AG04450 (cell line): Measurements from ENCODE around the gene PPFIA1. TPM values are rescaled to one million over a fixed set of nuclear protein-coding genes. Genes with fewer than 3 reads are reported as not detected.

Experiments used
- CTCF ChIA-PET: fragments of 300-600, 350-600 bp; formaldehyde crosslinking; extraction: SDS; loops from one replicate; lab custom pipeline; 2022; ENCODE audit warnings: antibody characterized with exemption, inconsistent platforms; lab: Charles Lee
- POLR2A ChIA-PET: fragments of 350-600 bp; formaldehyde crosslinking; extraction: SDS; loops from one replicate; lab custom pipeline; 2021; ENCODE audit warnings: antibody characterized with exemption, inconsistent platforms; lab: Yijun Ruan, JAX
- DNase-seq: peaks from one replicate; pipeline ENCODE4 v3.0.0-alpha.2; 2011; ENCODE audit warnings: low read depth, low spot score
- H3K27ac ChIP-seq: one replicate; pipeline ENCODE4 v1.5.1; 2012; ENCODE audit warnings: low read depth, low read length, control low read depth
- H3K27me3 ChIP-seq: one replicate; pipeline ENCODE4 v1.6.0; 2012; ENCODE audit warnings: low read length; ENCODE audit not compliant: control insufficient read depth, insufficient read depth
- H3K4me3 ChIP-seq: 2 replicates; pipeline ENCODE4 v1.5.1; 2011; ENCODE audit warnings: mild to moderate bottlenecking, low read depth, low read length, control low read depth
- H3K9me3 ChIP-seq: 2 replicates; pipeline ENCODE4 v1.5.1; 2012; ENCODE audit warnings: low read length; ENCODE audit not compliant: control insufficient read depth, insufficient read depth
- CTCF ChIP-seq: IDR thresholded peaks from 2 replicates; pipeline ENCODE4 v1.5.1; 2011; ENCODE audit warnings: low read depth, low read length, control low read depth, inconsistent platforms
- polyA plus RNA-seq: library from polyadenylated mRNA; depleted of rRNA; stranded (reverse); fragments of >200 nt; gene quantifications from 2 replicates; pipeline ENCODE4 v1.2.3, GENCODE V29; 2011

The PPFIA1 gene
- polyA plus RNA-seq, 1 experiment, result 39.9 TPM

GRCh38 chr11:70233962-70234361 is 36.5 kb upstream of the PPFIA1 start:
- ChIA-PET POLR2A (no interaction called here), CTCF (no interaction called here)
- no peak for DNase-seq
- Histone ChIP-seq H3K4me3 (no peak overlapping the region), H3K9me3 (peaks cover 3% of the 10 kb centered on the region), H3K27ac (no peak overlapping the region), H3K27me3 (peaks cover 15% of the 10 kb centered on the region)
- no peak for TF ChIP-seq CTCF

- TF ChIP-seq CTCF, result no peak
- ChIA-PET POLR2A (no interaction called here), CTCF (no interaction called here)
- no peak for DNase-seq
- Histone ChIP-seq H3K27me3 (peaks cover 11% of the 10 kb centered on the region), H3K27ac (no peak overlapping the region), H3K9me3 (no peaks in the 10 kb centered on the region; the same call in 1 of the 2 replicates), H3K4me3 (no peak overlapping the region)
Observed at GRCh38 chr11:70240337-70240736, 30.2 kb upstream of the PPFIA1 start.

- no peaks in the 10 kb centered on the region; the same call in 1 of the 2 replicates for H3K9me3 ChIP-seq
- TF ChIP-seq CTCF, result no peak
- no peak for DNase-seq
- H3K27ac ChIP-seq, result no peak overlapping the region
- no peak overlapping the region for H3K4me3 ChIP-seq
- ChIA-PET CTCF (no interaction called here), POLR2A (no interaction called here)
- H3K27me3 ChIP-seq, result peaks cover 9% of the 10 kb centered on the region
Observed at GRCh38 chr11:70241709-70242108, 28.8 kb upstream of the PPFIA1 start.

- POLR2A ChIA-PET, result interaction anchor here (0.6 kb wide), 1 partner anchor 32 kb away, joined by 4 read pairs; no protein-coding TSS in a partner anchor
- no peaks in the 10 kb centered on the region; the same call in 1 of the 2 replicates for H3K9me3 ChIP-seq
- CTCF ChIA-PET, result no interaction called here
- no peak for TF ChIP-seq CTCF
- H3K27me3 ChIP-seq, result peaks cover 8% of the 10 kb centered on the region
- H3K4me3 ChIP-seq, result no peak overlapping the region
- no peak overlapping the region for H3K27ac ChIP-seq
- DNase-seq, result no peak
Observed at GRCh38 chr11:70242885-70243284, 27.6 kb upstream of the PPFIA1 start.

GRCh38 chr11:70243912-70244652 is 26.4 kb upstream of the PPFIA1 start:
- DNase-seq, result no peak
- CTCF ChIA-PET, result no interaction called here
- no peak overlapping the region for H3K4me3 ChIP-seq

More at GRCh38 chr11:70243912-70244652, 26.4 kb upstream of the PPFIA1 start:
- H3K27ac ChIP-seq, result no peak overlapping the region
- H3K27me3 ChIP-seq, result peaks cover 10% of the 10 kb centered on the region
- no peak for TF ChIP-seq CTCF
- H3K9me3 ChIP-seq, result no peaks in the 10 kb centered on the region; the same call in 1 of the 2 replicates
- POLR2A ChIA-PET, result no interaction called here
